Measurements from ENCODE around the gene SRSF8.
"Not testable (repeated sequence)": the region's sequence is repeated elsewhere in the genome, so short reads cannot be mapped to it uniquely, and the experiment has no call there.

SRSF8 gene

DNA sequence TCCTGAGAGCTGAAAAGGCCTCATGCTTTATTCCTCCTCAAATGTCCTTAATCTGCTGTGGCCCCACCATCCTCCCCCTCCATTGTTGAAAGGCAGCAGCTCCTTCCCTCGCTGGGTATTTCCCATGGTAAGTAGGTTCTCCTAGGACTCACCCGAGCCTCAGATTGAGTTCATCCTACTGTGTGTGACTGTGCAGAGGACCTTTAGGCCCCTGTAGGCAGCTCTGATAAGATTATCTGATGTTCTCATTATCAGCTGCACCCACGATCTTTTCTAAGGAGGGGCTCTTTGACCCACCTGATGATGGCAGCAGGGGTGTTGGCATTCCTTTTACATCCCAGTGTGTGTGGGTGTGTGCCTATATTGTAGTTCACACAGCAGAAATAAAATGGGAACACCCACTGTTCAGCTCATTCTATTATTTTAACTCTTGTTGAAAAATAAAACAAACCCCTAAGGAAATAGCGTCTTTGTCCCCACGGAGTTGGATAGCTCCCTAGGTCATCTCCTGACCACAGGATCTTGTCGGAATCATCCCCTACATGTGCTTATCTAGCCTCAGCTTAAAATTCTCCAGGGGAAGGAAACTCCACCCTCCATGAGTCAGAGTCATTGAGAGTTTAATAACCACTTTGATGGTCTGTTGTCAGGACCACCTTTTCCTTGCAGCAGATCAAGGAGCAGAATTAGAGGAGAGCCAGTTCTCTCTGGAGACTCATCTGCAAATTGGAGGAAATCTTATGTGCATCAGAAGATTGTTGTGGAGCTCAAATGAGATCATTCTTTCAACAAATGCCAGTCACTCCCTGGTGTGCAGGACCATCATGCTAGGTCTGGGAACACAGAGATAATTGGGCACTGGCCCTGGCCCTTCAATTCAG, 42.2 kb downstream of the SRSF8 start:
- Histone ChIP-seq H3K27ac (ENCODE audit: low read depth, low read length) (no peak overlapping the region), H3K4me3 (ENCODE audit: low read depth, low read length) (no peak overlapping the region), H3K9me3 (ENCODE audit: control insufficient read depth, insufficient read depth, low read depth, low read length) (peaks cover 3% of the 10 kb centered on the region; the same call in 1 of the 2 replicates), H3K9ac (ENCODE audit: low read length) (no peak overlapping the region), H3K4me1 (ENCODE audit: control insufficient read depth, insufficient read depth, low read length) (peaks cover 16% of the 10 kb centered on the region; the same call in 1 of the 2 replicates), H3K27me3 (ENCODE audit: control insufficient read depth, insufficient read depth, low read length) (no peaks in the 10 kb centered on the region), H3K36me3 (ENCODE audit: control insufficient read depth, insufficient read depth, low read length) (no peaks in the 10 kb centered on the region)

DNA sequence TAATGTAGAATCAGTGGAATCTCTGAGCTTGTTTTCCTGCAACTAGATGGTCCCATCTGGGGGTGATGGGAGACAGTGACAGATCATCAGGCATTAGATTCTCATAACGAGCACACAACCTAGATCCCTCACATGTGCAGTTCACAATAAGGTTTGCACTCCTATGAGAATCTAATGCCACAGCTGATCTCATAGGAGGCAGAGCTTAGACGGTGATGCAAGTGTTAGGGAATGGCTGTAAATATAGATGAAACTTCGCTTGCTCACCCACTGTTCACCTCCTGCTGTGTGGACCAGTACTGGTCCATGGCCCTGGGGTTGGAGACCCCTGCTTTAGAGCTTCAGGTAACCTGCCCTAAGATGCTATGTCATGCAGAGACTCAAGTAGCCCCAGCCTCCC, 44.8 kb downstream of the SRSF8 start:
- peaks cover 16% of the 10 kb centered on the region; the same call in 1 of the 2 replicates for H3K4me1 ChIP-seq (ENCODE audit: control insufficient read depth, insufficient read depth, low read length)
- H3K4me3 ChIP-seq (ENCODE audit: low read depth, low read length); H3K9ac ChIP-seq (ENCODE audit: low read length); H3K36me3 ChIP-seq (ENCODE audit: control insufficient read depth, insufficient read depth, low read length); H3K27ac ChIP-seq (ENCODE audit: low read depth, low read length); H3K27me3 ChIP-seq (ENCODE audit: control insufficient read depth, insufficient read depth, low read length); H3K9me3 ChIP-seq (ENCODE audit: control insufficient read depth, insufficient read depth, low read depth, low read length): not testable (repeated sequence)

DNA sequence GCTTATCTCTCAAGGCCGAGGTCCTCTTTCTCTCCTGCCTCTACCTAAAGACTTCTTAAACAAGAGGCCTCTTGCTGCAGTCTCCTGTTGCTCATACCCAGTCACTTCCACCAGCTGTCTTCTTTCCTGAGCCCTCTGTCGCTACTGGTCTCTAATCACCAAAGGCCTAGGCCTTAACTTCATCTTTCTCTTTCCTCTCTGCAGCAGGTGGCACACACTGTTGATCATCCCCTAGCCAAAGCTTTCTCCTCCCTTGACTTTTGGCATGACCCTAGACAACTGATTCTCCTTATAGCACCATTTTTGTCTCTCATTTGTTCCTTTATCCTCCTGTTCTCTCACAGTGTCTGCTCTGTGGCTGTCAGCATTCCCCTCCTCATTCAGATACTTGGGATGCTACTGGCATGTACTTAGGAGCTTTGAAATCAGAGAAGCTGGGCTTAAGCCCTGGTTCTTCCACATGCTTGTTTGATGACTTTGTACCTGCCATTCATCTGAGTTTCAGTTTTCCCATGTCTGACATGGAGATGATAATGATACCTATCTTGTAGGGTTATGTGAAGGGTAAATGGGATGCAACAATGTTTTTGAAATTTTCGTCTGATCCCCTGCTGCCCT, 45.3 kb downstream of the SRSF8 start:
- Histone ChIP-seq H3K27me3 (ENCODE audit: control insufficient read depth, insufficient read depth, low read length) (peaks cover 4% of the 10 kb centered on the region; the same call in 1 of the 2 replicates), H3K9me3 (ENCODE audit: control insufficient read depth, insufficient read depth, low read depth, low read length) (peaks cover 3% of the 10 kb centered on the region; the same call in 1 of the 2 replicates), H3K9ac (ENCODE audit: low read length) (no peak overlapping the region), H3K4me3 (ENCODE audit: low read depth, low read length) (no peak overlapping the region), H3K36me3 (ENCODE audit: control insufficient read depth, insufficient read depth, low read length) (no peaks in the 10 kb centered on the region), H3K27ac (ENCODE audit: low read depth, low read length) (no peak overlapping the region), H3K4me1 (ENCODE audit: control insufficient read depth, insufficient read depth, low read length) (peaks cover 16% of the 10 kb centered on the region; the same call in 1 of the 2 replicates)

DNA sequence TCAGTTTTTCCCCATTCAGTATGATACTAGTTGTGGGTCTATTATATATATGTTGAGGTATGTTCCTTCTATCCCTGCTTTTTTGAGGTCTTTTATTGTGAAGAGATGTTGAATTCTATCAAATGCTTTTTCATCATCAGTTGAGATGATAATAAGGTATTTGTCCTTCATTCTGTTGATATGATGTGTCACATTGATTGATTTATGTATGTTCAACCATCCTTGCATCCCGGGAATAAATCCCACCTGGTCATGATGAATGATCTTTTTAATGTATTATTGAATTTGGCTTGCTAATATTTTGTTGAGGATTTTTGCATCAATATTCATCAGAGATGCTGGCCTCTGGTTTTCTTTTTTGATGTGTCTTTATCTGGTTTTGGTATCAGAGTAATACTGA, 48.9 kb downstream of the SRSF8 start:
- H3K4me3 ChIP-seq (ENCODE audit: low read depth, low read length): no peak overlapping the region

DNA sequence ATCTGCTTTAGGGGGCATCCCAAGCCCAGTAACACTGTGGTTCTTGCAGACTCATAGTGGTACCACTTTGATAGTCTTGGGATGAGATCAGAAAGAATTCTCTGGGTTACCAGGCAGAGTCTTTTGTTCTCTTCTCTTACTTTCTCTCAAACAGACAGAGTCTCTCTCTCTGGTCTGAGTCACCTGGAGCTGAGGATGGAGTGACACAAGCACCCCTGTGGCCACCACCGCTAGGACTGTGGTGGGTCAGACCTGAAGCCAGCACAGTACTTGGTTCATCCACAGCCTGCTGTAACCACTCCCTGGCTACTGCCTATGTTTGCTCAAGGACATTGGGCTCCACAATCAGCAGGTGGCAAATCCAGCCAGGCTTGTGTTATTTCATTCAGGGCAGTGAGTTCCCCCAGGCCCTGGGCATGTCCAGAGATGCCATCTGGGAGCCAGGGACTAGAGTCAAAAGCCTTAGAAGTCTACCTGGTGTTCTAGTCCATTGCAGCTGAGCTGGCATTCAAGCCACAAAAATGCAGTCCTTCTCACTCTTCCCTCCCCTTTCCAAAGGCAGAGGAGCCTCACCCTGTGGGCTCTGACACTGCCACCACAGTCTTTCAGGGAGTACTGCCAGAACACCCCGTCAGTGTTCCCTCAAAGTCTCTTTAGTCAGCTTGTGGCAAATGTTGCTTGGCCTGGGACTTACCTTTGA, 52.8 kb downstream of the SRSF8 start:
- Histone ChIP-seq H3K4me3 (ENCODE audit: low read depth, low read length) (no peak overlapping the region), H3K4me1 (ENCODE audit: control insufficient read depth, insufficient read depth, low read length) (no peaks in the 10 kb centered on the region), H3K9me3 (ENCODE audit: control insufficient read depth, insufficient read depth, low read depth, low read length) (no peaks in the 10 kb centered on the region), H3K27me3 (ENCODE audit: control insufficient read depth, insufficient read depth, low read length) (peaks cover 4% of the 10 kb centered on the region; the same call in 1 of the 2 replicates), H3K36me3 (ENCODE audit: control insufficient read depth, insufficient read depth, low read length) (no peaks in the 10 kb centered on the region), H3K27ac (ENCODE audit: low read depth, low read length) (no peak overlapping the region), H3K9ac (ENCODE audit: low read length) (no peak overlapping the region)

More for the DNA sequence above, 48.9 kb downstream of the SRSF8 start:
- no peak overlapping the region for H3K9ac ChIP-seq (ENCODE audit: low read length)
- H3K4me1 ChIP-seq (ENCODE audit: control insufficient read depth, insufficient read depth, low read length): no peaks in the 10 kb centered on the region
- H3K27me3 ChIP-seq (ENCODE audit: control insufficient read depth, insufficient read depth, low read length): peaks cover 4% of the 10 kb centered on the region; the same call in 1 of the 2 replicates
- H3K27ac ChIP-seq (ENCODE audit: low read depth, low read length): no peak overlapping the region
- H3K9me3 ChIP-seq (ENCODE audit: control insufficient read depth, insufficient read depth, low read depth, low read length): peaks cover 3% of the 10 kb centered on the region; the same call in 1 of the 2 replicates
- no peaks in the 10 kb centered on the region for H3K36me3 ChIP-seq (ENCODE audit: control insufficient read depth, insufficient read depth, low read length)
